HEK293 (cell line): Measurements from ENCODE around the gene H2BK1.

Source experiments
- INSM2 ChIP-seq: fragments of 450-650 bp; formaldehyde crosslinking; IDR thresholded peaks from 2 replicates; pipeline ENCODE4 v1.5.1; 2016; ENCODE audit warnings: missing biosample characterization, missing genetic modification characterization
- KLF17 ChIP-seq: fragments of 450-650 bp; formaldehyde crosslinking; IDR thresholded peaks from 2 replicates; pipeline ENCODE4 v1.5.1; 2016; ENCODE audit warnings: missing biosample characterization, missing genetic modification characterization
- PRDM1 ChIP-seq: fragments of 450-650 bp; formaldehyde crosslinking; IDR thresholded peaks from 2 replicates; pipeline ENCODE4; 2016; ENCODE audit warnings: missing biosample characterization, missing genetic modification characterization
- PRDM10 ChIP-seq: fragments of 450-650 bp; formaldehyde crosslinking; IDR thresholded peaks from 2 replicates; pipeline ENCODE4 v1.5.1; 2016; ENCODE audit warnings: missing biosample characterization, missing genetic modification characterization
- PRDM2 ChIP-seq: fragments of 450-650 bp; formaldehyde crosslinking; IDR thresholded peaks from 2 replicates; pipeline ENCODE4 v1.5.1; 2016; ENCODE audit warnings: missing biosample characterization, missing genetic modification characterization, borderline replicate concordance
- WT1 ChIP-seq: fragments of 450-650 bp; formaldehyde crosslinking; IDR thresholded peaks from 2 replicates; pipeline ENCODE4 v1.5.1; 2016; ENCODE audit warnings: missing biosample characterization, missing genetic modification characterization
- YY2 ChIP-seq: fragments of 450-650 bp; formaldehyde crosslinking; IDR thresholded peaks from 2 replicates; pipeline ENCODE4 v1.5.1; 2016; ENCODE audit warnings: missing biosample characterization, missing genetic modification characterization
- ZBTB1 ChIP-seq: fragments of 450-650 bp; formaldehyde crosslinking; IDR thresholded peaks from 2 replicates; pipeline ENCODE4 v1.5.1; 2016; ENCODE audit warnings: missing biosample characterization, missing genetic modification characterization
- ZBTB26 ChIP-seq: fragments of 450-650 bp; formaldehyde crosslinking; optimal IDR thresholded peaks from 2 replicates; pipeline ENCODE3; 2016; ENCODE audit warnings: missing biosample characterization, mild to moderate bottlenecking, missing genetic modification characterization
- ZBTB6 ChIP-seq: fragments of 450-650 bp; formaldehyde crosslinking; IDR thresholded peaks from 2 replicates; pipeline ENCODE4 v1.5.1; 2017; ENCODE audit warnings: missing biosample characterization, missing genetic modification characterization
- ZFP69B ChIP-seq: fragments of 450-650 bp; formaldehyde crosslinking; IDR thresholded peaks from 2 replicates; pipeline ENCODE4 v1.5.1; 2016; ENCODE audit warnings: missing biosample characterization, missing genetic modification characterization
- ZNF335 ChIP-seq: fragments of 450-650 bp; formaldehyde crosslinking; conservative IDR thresholded peaks from 2 replicates; pipeline ENCODE4 v1.5.1; 2016; ENCODE audit warnings: missing biosample characterization, missing genetic modification characterization
- ZNF394 ChIP-seq: fragments of 450-650 bp; formaldehyde crosslinking; IDR thresholded peaks from 2 replicates; pipeline ENCODE4 v1.5.1; 2016; ENCODE audit warnings: missing biosample characterization, missing genetic modification characterization, mild to moderate bottlenecking, moderate library complexity, borderline replicate concordance
- ZNF416 ChIP-seq: fragments of 450-650 bp; formaldehyde crosslinking; IDR thresholded peaks from 2 replicates; pipeline ENCODE4 v1.5.1; 2016; ENCODE audit warnings: missing biosample characterization, missing genetic modification characterization
- ZNF514 ChIP-seq: fragments of 450-650 bp; formaldehyde crosslinking; IDR thresholded peaks from 2 replicates; pipeline ENCODE4 v1.5.1; 2016; ENCODE audit warnings: missing biosample characterization, missing genetic modification characterization
- ZNF560 ChIP-seq: fragments of 450-650 bp; formaldehyde crosslinking; IDR thresholded peaks from 2 replicates; pipeline ENCODE4 v1.5.1; 2017; ENCODE audit warnings: missing biosample characterization, missing genetic modification characterization, borderline replicate concordance
- ZNF600 ChIP-seq: fragments of 450-650 bp; formaldehyde crosslinking; IDR thresholded peaks from 2 replicates; pipeline ENCODE4 v1.5.1; 2016; ENCODE audit warnings: missing biosample characterization, missing genetic modification characterization
- ZNF623 ChIP-seq: fragments of 450-650 bp; formaldehyde crosslinking; IDR thresholded peaks from 2 replicates; pipeline ENCODE4 v1.5.1; 2016; ENCODE audit warnings: missing biosample characterization, missing genetic modification characterization
- ZSCAN18 ChIP-seq: fragments of 450-650 bp; formaldehyde crosslinking; IDR thresholded peaks from 2 replicates; pipeline ENCODE4 v1.5.1; 2016; ENCODE audit warnings: missing biosample characterization, missing genetic modification characterization
- ZSCAN4 ChIP-seq: fragments of 450-650 bp; formaldehyde crosslinking; IDR thresholded peaks from 2 replicates; pipeline ENCODE4 v1.5.1; 2017; ENCODE audit warnings: missing biosample characterization, missing genetic modification characterization

The H2BK1 gene

GRCh38 chr7:151248346-151249033 is 38.2 kb upstream of the H2BK1 start, which contains the start of gene SMARCD3 (continued):
- TF ChIP-seq ZNF335 (tag by site-specific recombination) (peak; percentile 76), INSM2 (tag by site-specific recombination) (no peak), WT1 (tag by site-specific recombination) (0 out of 2 replicates have a peak, but pooled peaks have one; percentile 16), ZBTB6 (tag by site-specific recombination) (no peak; the same call in 1 of the 2 replicates), PRDM2 (tag by site-specific recombination) (no peak), PRDM1 (tag by site-specific recombination) (peak; percentile 97), ZNF416 (tag by site-specific recombination) (no peak), ZNF514 (tag by site-specific recombination) (no peak), ZNF394 (no peak), ZSCAN18 (tag by site-specific recombination) (no peak), ZFP69B (tag by site-specific recombination) (0 out of 2 replicates have a peak, but pooled peaks have one; percentile 38), ZNF623 (tag by site-specific recombination) (no peak), KLF17 (tag by site-specific recombination) (no peak), YY2 (tag by site-specific recombination) (no peak), PRDM10 (peak; percentile 59), ZNF600 (peak; percentile 27), ZBTB1 (tag by site-specific recombination) (no peak), ZBTB26 (tag by site-specific recombination) (peak; percentile 44), ZSCAN4 (tag by site-specific recombination) (peak; percentile 33; the same call in 1 of the 2 replicates), ZNF560 (tag by site-specific recombination) (no peak)
